ENCODE measurements around the gene MAST2. TPM values are rescaled to one million over a fixed set of nuclear protein-coding genes. Genes with fewer than 3 reads are reported as not detected.

The MAST2 gene
- total RNA-seq, 1 donor from 2014 or later, result 45.2 TPM

- no peak for DNase-seq (ENCODE audit: low spot score in 2 of 2)
- FAIRE-seq, result no peak
Measured at GRCh38 chr1:45971922-45972531, 168.6 kb downstream of the MAST2 start.

- FAIRE-seq (no peak), DNase-seq (ENCODE audit: low spot score in 2 of 2) (no peak)
Measured at GRCh38 chr1:45972621-45973020, 169.2 kb downstream of the MAST2 start.

DNA sequence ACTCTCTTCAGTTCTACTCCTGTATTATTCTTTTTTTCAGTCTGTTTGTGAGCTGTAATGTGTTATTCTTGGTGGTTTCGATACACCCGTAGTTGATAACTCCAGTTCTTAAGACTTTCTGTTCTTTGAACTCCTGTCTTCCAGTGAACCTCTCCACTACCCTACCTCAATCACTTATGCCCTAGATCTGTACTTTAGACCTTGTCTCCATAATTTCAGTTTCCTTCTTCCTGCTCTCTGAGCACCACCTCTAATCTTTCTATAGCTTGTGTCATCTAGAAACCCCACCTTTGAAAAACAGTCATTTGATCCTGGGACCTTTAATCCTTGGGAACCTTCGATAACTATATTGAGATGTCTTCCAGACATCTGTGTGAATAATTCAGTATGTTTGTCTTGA is 169.7 kb downstream of the MAST2 start:
- DNase-seq (ENCODE audit: low spot score in 2 of 2) (no peak), FAIRE-seq (no peak)

- FAIRE-seq (no peak), DNase-seq (ENCODE audit: low spot score in 2 of 2) (no peak)
Measured at GRCh38 chr1:45974541-45975269, 171.3 kb downstream of the MAST2 start.

- FAIRE-seq, result no peak
- no peak for DNase-seq (ENCODE audit: low spot score in 2 of 2)
Measured at GRCh38 chr1:45976623-45977022, 173.2 kb downstream of the MAST2 start.

DNA sequence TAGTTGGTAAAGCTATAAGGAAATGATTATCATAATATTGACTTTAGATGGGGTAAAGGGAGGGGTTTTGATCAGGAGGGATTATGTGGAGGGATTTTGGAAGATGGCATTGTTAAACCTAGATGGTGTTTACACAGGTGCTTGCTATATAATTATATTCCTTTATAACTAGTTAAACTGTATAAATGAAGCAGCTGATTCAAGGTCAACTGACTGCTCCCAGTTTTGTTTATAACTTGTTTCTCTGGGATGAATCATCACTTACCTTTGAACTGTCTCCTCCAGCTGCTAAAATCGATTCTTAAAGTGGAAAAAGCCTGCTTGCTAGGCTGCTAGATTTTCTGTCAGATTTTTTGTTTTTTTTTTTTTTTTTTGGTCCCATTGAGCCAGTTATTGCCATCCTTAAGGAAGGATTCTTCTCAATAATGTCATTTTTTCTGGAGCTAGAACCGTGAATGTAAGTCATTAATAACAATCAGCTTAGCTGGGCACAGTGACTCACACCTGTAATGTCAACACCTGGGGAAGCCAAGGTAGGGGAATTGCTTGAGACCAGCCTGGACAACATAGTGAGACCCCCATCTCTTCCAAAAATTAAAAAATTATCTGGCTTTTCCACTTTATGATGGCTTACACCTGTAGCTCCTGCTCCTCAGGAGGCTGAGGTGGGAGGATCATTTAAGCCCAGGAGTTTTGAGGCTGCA is 175.8 kb downstream of the MAST2 start:
- FAIRE-seq (no peak), DNase-seq (ENCODE audit: low spot score in 2 of 2) (peak in 1 of 2 donors; percentile 10)

DNA sequence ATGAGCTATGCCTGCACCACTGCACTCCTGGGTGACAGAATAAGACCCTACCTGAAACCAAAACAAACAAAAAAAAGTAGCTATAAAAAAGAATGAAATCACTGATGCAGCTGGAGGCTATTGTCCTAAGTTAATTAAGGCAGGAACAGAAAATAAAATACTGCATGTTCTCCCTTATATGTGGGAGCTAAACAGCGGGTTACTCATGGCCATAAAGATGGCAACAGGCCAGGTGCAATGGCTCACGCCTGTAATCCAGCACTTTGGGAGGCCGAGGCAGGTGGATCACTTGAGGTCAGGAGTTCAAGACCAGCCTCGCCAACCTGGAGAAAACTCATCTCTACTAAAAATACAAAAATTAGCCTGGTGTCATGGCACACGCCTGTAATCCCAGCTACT is 176.4 kb downstream of the MAST2 start:
- FAIRE-seq, result no peak
- no peak for DNase-seq (ENCODE audit: low spot score in 2 of 2)

- FAIRE-seq, result no peak
- DNase-seq (ENCODE audit: low spot score in 2 of 2), result no peak
Measured at GRCh38 chr1:45982359-45982758, 178.9 kb downstream of the MAST2 start.

DNA sequence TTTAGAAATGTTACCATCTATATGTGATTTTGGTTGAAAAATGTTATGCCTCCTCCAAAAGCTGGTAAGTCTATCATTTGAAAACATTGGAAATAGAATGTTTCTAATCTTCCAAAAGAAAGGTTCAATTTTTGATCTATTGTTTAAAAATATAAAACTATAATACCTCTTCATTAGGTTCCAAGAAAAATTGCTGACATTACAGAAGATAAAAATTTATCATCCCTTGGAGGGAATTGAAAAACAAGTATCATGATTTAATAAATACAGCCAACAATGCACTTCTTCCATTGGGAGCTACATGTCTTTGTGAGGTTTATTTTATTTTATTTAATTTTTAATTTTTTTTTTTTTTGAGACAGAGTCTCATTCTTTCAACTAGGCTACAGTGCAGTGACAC is 180.6 kb downstream of the MAST2 start:
- FAIRE-seq, result no peak
- DNase-seq (ENCODE audit: low spot score in 2 of 2), result no peak

- no peak for FAIRE-seq
Measured at GRCh38 chr1:45987204-45987603, 183.8 kb downstream of the MAST2 start.

GRCh38 chr1:45989249-45989648 is 185.8 kb downstream of the MAST2 start:
- DNase-seq (ENCODE audit: low spot score in 2 of 2), result no peak
- no peak for FAIRE-seq

More at GRCh38 chr1:45987204-45987603, 183.8 kb downstream of the MAST2 start:
- no peak for DNase-seq (ENCODE audit: low spot score in 2 of 2)

DNA sequence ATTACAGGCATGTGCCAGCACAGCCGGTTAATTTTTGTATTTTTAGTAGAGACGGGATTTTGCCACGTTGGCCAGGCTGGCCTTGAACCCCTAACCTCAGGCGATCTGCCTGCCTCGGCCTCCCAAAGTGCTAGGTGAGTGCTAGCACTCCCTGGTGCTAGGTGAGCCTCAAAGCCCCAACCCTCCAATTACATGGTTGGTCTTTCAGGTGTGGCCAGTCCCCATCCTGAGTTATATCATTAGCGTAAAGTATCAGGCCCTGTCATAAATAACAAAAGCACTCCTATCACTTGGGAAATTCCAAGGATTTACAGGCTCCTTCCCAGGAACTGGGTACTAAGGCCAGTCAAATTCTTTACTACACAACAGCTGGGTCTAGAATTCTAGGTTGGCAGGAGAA is 191.0 kb downstream of the MAST2 start:
- FAIRE-seq (no peak), DNase-seq (ENCODE audit: low spot score in 2 of 2) (no peak)

GRCh38 chr1:45995298-45995697 is 191.9 kb downstream of the MAST2 start:
- FAIRE-seq (no peak), DNase-seq (ENCODE audit: low spot score in 2 of 2) (no peak)

GRCh38 chr1:45998020-45998617 is 194.7 kb downstream of the MAST2 start:
- FAIRE-seq (no peak), DNase-seq (ENCODE audit: low spot score in 2 of 2) (no peak)

GRCh38 chr1:45999507-45999906 is 196.1 kb downstream of the MAST2 start:
- FAIRE-seq, result no peak
- no peak for DNase-seq (ENCODE audit: low spot score in 2 of 2)

DNA sequence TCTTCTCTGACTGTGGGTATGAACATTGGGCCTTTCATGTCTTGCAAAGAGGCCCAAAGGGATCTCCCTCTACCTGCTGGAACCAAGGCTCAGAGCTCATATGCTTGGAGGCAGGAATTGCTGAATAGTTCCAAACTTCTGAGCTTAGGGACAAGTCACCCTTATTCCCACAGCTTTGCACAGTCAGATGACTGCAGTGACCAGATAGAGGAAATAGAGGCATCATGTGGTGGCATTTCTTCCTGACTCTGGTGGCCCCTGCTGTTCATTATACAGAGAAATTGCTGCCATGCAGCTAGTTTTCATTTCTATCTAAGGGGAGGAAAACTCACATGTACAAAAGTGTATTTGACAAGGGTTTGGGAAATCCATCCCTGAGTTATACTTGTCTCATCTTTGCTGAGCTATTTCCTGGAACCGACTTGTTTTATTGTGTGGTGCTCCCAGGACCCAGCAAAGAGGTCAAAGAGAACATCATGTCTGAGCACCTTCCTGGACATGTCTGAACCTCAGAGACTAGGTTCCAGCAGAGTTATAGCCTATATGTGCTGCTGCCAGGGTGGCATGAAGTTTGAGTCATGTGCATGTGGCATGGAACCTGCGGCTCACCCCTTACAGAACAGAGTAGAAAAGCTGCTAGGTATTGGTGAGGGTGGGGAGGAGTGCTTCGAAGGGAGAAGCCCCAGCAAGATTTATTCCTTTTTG is 197.8 kb downstream of the MAST2 start:
- DNase-seq (ENCODE audit: low spot score in 2 of 2) (no peak), FAIRE-seq (no peak)

DNA sequence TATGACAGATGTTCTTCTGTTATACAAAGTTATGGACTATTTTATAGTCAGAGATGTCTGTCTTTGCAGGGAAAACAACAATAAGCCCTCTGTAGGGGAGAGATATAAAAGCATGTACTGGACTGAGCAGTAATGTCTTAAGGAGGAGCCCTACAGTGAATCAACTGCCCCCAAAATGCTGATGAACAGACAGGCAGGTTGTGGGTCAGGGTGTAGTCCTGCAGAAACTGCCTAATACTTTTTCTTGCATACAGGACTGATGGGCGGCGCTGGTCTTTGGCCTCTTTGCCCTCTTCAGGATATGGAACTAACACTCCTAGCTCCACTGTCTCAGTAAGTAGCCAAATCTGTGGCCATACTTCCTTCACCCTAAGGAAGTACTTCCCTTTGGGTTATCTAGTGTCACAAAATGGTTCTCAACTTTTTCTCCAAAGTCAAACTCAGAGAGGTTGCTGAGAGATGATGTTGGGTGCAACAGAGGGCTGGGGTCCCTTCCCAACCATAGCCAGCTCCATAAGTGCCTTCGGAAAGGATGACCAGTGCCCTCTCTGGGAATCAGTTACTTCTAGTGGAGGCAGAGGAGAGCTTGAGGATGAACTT is 199.2 kb downstream of the MAST2 start:
- DNase-seq (ENCODE audit: low spot score in 2 of 2) (no peak), FAIRE-seq (no peak)

- FAIRE-seq, result no peak
- DNase-seq (ENCODE audit: low spot score in 2 of 2), result no peak
Measured at GRCh38 chr1:46003315-46003714, 199.9 kb downstream of the MAST2 start.

DNA sequence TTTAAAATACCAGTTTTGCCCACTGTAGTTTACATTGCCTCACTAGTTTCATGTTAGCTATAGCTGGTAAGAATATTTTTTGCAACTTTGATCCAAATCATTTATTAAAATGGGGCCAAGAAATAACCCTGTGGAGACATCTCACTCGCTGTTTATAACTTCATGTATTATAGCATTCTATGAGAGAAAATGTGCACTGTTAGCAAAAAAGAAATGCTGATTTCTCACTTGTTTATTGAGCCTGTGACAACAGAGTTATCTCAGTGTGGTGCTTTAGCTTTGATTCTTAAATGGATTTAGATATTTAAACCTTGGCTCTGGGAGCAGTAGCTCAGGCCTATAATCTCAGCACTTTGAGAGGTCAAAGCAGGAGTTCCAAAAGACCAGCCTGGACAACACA is 201.1 kb downstream of the MAST2 start:
- DNase-seq (ENCODE audit: low spot score in 2 of 2) (no peak), FAIRE-seq (no peak)

DNA sequence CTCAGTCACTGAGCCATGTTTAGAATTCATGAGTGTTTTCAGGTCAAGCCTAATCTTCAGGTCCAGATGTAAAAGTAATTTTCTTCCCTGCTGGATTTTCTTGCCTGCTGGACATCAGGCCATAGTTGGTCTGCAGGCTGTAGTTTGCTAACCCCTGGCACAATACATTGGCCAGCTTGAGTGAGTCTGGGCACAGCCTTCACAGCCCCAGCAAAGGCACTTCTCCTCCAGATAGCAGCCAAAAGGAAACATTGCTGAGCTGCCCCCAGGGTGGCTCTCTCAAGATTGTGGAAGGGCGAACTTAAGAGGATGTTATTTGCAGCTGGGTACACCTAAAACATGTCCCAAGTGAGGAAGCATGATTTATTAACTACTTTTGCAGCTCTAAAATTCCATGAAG is 202.2 kb downstream of the MAST2 start:
- FAIRE-seq (no peak), DNase-seq (ENCODE audit: low spot score in 2 of 2) (no peak)
